C4-2B (cell line): Measurements from ENCODE around the gene ARHGAP4.

Experiments
- CTCF ChIP-seq: fragments of 450-650 bp; conservative IDR thresholded peaks from 2 replicates; pipeline ENCODE4 v1.5.1; 2017; ENCODE audit warnings: mild to moderate bottlenecking
- ZFX ChIP-seq: fragments of 450-650 bp; IDR thresholded peaks from 2 replicates; pipeline ENCODE4 v1.6.1; 2017

- TF ChIP-seq CTCF (peak; percentile 71), ZFX (no peak)
These were observed 2.9 kb downstream of the ARHGAP4 start for GRCh38 chrX:153922932-153923857.
